GM19193 (cell line): ENCODE results near the gene AOPEP.

Experiments
- POLR2A ChIP-seq: IDR thresholded peaks from 4 replicates; pipeline ENCODE4 v1.6.1; 2011; ENCODE audit not compliant: insufficient read depth, insufficient read length; ENCODE audit errors: extremely low read depth

AOPEP gene

DNA sequence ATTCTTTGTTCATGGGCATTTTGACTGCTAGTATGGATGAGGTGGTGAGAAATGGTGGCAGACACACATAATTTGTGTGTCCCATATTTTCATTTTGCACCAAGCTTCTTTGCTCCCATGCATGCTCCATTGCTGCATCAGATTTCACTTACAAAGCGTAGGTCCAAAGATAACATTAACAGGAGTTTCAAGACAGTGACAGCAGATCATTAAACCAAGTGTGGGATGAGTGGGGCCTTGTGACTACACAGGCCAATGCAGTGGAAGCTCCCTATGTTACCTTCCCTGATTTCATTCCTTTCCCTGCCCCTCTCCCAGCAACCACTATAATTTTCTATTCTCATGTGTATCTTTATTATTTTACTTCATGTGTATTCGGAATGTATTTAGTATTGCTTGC is 142.0 kb downstream of the AOPEP start:
- no peak for TF ChIP-seq POLR2A

DNA sequence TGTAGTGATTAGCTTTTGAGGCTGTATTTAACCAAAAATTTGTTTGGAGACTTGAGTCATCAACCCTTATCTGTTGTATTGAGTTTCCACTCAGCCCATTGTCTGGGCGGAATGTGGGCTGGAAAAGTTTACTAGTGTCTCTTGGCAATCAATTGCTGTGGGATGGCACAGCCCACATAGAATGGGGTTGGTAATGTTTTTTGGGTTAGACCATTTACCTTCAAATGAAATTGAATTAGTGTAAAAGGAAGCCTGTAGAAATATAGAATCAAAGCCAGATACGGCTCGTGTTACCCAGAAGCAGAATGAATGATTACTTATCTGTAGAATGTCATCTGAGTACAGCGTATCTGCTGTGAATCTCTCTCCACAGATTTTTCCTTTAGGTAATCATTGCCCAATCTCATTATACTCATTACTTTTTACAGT is 142.9 kb downstream of the AOPEP start:
- TF ChIP-seq POLR2A: no peak

- TF ChIP-seq POLR2A: no peak
These were observed 143.9 kb downstream of the AOPEP start for GRCh38 chr9:94870465-94870792.

GRCh38 chr9:94870793-94871558 is 144.5 kb downstream of the AOPEP start:
- no peak for TF ChIP-seq POLR2A

DNA sequence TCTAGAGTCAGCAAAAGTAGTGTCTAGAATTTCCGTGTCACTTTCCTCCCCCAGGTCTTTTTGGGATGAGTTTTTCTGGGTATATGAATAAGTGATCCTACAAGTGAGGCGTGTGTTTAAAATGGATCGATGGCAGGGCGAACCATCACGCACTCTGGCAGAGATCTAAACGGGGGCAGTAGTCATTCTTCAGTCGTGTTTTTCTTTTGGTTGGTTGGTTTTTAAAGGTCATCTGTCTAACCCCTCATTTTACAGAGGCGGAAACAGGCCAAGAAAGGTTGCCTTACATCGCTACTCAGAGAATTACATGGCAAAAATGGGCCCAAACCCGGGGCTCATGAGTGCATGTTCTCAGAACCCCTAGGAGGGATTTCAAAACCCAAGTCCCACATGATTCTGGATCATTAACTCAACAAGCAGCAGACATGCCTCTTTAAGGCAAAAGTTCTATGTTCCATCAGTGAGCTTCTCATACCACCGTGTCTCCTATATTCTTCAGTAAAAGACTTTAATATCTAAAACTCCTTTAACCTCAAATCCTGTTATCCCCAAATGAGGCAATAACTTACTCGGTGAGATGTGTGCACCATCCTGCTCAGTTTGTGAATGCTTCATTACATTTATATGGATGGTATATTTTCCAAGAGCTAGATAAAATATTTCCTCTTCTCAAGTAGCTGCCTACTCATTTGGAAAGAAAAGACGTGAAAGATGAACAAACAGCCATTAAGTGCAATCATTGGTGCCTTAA is 145.8 kb downstream of the AOPEP start:
- no peak for TF ChIP-seq POLR2A

GRCh38 chr9:94872891-94873511 is 146.5 kb downstream of the AOPEP start:
- no peak for TF ChIP-seq POLR2A

DNA sequence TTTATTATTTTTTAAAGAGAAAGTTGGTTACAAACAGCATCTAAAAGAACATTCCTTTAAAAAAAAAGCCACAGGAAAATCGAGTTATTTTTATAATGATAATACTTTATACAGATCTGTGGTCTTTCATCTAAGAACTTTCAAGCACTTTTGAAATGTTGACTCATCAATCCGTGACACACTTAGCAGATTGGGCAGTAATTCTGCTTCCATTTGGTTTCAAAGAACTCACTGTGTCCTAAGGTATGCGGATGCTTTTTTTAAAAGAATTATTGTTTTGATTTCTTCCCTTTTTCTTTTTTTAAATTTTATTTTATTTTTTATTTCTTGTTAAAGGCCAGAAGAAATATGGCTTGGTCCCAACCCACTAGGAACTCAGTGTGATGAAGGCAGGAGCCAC is 147.8 kb downstream of the AOPEP start:
- no peak for TF ChIP-seq POLR2A

DNA sequence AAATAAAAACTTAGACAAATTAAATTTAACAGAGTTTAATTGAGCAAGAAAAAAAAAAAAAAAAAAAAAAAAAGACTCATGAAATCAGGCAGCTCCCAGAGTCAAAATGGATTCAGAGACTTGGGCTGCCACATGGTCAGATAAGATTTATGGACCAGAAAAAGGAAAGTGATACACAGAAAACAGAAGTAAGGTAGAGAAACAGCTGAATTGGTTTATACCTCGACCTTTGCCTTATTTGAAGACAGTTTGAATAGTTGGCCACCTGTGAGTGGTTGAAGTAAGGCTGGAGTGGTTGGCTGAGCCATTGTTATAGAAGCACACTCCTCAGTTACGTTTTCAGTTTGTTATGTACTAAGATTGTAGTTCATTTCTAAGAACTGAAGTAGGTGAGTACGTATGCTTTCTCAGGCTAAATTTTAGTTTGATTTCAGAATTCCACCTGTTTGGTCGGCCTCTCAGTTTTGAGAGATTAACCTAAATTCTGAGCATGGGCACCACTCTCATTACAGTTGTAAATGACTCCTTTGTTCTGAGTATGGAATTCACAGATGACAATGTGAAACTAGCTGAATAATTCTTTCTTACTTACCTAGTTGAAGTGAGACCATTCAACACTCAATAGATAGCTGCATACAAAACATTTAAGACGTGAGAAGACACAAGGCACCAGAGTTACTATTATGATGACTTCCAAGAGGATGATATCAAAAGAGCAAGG is 149.0 kb downstream of the AOPEP start:
- TF ChIP-seq POLR2A: no peak

DNA sequence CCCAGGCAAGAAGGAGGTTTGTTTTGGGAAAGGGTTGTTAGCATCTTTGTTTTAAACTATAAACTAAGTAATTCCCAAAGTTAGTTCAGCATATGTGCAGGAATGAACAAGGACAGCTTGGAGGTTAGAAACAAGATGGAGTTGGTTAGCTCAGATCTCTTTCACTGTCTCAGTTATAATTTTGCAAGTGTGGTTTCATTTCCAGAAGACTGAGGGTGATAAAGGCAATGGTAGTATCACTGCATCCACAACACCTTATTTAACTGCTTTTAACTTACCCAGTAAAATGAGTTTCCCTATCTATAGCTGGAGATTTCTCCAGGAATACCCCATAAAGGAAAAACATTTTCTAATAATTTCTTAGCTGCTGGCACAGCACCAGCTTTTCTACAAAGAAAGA is 152.7 kb downstream of the AOPEP start:
- no peak for TF ChIP-seq POLR2A

- TF ChIP-seq POLR2A: no peak
These were observed 154.5 kb downstream of the AOPEP start for GRCh38 chr9:94881023-94881422.

GRCh38 chr9:94881454-94881853 is 155.0 kb downstream of the AOPEP start:
- no peak for TF ChIP-seq POLR2A

GRCh38 chr9:94881940-94882339 is 155.4 kb downstream of the AOPEP start:
- TF ChIP-seq POLR2A: no peak

DNA sequence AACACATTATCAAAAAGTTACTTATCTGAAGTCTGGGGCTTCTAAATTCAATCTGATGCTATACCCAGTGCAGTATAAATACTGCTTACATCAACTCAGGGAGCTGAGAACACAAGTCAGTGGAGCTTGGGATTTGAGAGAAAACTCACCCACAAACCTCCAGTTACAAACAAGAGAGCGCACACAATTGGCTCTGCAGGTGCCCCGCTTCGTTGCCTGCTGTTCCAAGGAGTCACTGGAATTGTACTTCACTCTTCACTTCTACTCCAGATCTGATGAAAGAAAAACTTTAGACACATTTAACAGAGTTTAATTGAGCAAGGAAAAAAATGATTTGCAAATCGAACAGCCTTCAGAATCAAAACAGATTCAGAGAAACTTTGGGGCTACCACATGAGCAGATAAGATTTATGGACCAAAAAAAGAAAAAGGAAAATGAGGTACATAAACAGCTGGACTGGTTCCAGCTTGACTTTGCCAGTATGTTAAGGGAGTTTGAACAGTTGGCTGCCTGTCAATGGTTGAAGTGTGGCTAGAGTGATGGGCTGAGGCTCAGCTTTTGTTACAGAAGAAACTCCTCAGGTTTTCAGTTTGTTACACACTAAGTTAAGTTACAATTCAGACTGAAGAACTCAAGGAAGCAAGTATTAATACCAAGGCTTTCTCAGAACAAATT is 156.6 kb downstream of the AOPEP start:
- TF ChIP-seq POLR2A: no peak

DNA sequence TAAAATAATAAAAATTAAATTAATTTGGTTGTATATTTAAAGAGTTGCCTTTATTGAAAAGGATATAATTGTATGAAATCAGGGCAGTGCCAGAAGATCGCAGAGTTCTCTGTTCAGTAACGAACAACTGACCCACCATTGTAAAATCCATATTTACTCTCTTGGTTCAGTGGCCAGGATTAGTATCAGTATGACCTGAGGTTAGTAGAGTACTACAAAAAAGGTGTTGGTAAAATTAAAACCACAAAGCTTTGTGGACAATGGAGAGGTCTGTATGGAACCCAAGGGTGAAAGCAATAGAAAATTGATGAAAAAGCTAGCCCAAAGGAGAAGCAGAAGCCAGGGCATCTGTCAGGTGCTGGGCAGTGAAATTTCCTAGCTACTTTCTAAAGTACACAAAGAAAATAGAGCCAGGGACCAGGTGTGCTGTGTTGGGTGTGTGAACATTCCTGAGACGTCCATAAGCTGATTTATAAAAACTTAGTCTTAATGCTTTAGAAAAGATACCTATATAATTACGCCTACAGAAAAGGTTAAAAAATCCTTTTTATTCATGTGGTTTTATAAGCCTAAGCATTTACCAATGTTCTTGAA is 159.5 kb downstream of the AOPEP start:
- TF ChIP-seq POLR2A: no peak
